Glutamatergic neuron (in vitro differentiated cells): ENCODE measurements around the gene HSD11B1L. TPM values are rescaled to one million over a fixed set of nuclear protein-coding genes. Genes with fewer than 3 reads are reported as not detected.
A peak's percentile ranks its signal among the peaks of the same experiment; 100 is the strongest.
"Not testable (repeated sequence)": the region's sequence is repeated elsewhere in the genome, so short reads cannot be mapped to it uniquely, and the experiment has no call there.

Source experiments
- DNase-seq: peaks from one replicate; pipeline ENCODE4 v3.0.0; 2022
- H3K27ac Mint-ChIP-seq: one replicate; pipeline ENCODE4 v1.8.0; 2020; ENCODE audit warnings: mild to moderate bottlenecking, mixed read lengths, inconsistent platforms; ENCODE audit not compliant: unreplicated experiment
- H3K27me3 Mint-ChIP-seq: one replicate; pipeline ENCODE4 v1.8.0; 2020; ENCODE audit warnings: mild to moderate bottlenecking, moderate library complexity, mixed read lengths, inconsistent platforms; ENCODE audit not compliant: unreplicated experiment
- H3K36me3 Mint-ChIP-seq: one replicate; pipeline ENCODE4 v1.8.0; 2020; ENCODE audit warnings: mild to moderate bottlenecking, mixed read lengths, inconsistent platforms; ENCODE audit not compliant: unreplicated experiment
- H3K4me1 Mint-ChIP-seq: one replicate; pipeline ENCODE4 v1.8.0; 2020; ENCODE audit warnings: mild to moderate bottlenecking, low read depth, mixed read lengths, inconsistent platforms; ENCODE audit not compliant: unreplicated experiment
- H3K4me3 Mint-ChIP-seq: one replicate; pipeline ENCODE4 v1.8.0; 2020; ENCODE audit warnings: mild to moderate bottlenecking, mixed read lengths, inconsistent platforms; ENCODE audit not compliant: unreplicated experiment
- H3K9me3 Mint-ChIP-seq: one replicate; pipeline ENCODE4 v1.8.0; 2020; ENCODE audit warnings: mild to moderate bottlenecking, moderate library complexity, mixed read lengths, inconsistent platforms; ENCODE audit not compliant: unreplicated experiment
- CTCF ChIP-seq: fragments of 200-600 bp; sonication (generic); IDR thresholded peaks from one replicate; pipeline ENCODE4 v1.5.0; 2021; ENCODE audit not compliant: partially characterized antibody, unreplicated experiment
- total RNA-seq: library from RNA; stranded (reverse); fragmentation: NEBNext Ultra II Directional; extraction: Animal tissue kit (Norgen Biotek cat#: 25700); gene quantifications from one replicate; pipeline ENCODE4 v1.2.1, GENCODE V29; 2021; ENCODE audit not compliant: unreplicated experiment

Gene HSD11B1L
- total RNA-seq, 1 donor from 2014 or later: 64.4 TPM

GRCh38 chr19:5684694-5685430 is 4.0 kb downstream of the HSD11B1L start:
- H3K4me3 Mint-ChIP-seq: no peak overlapping the region
- no peak for TF ChIP-seq CTCF
- H3K4me1 Mint-ChIP-seq: peaks cover 7% of the 10 kb centered on the region
- peaks cover 21% of the 10 kb centered on the region for H3K27me3 Mint-ChIP-seq
- no peak overlapping the region for H3K27ac Mint-ChIP-seq
- peaks cover 5% of the 10 kb centered on the region for H3K36me3 Mint-ChIP-seq
- peaks cover 18% of the 10 kb centered on the region for H3K9me3 Mint-ChIP-seq
- DNase-seq: no peak

GRCh38 chr19:5686326-5686646 is 5.5 kb downstream of the HSD11B1L start:
- Mint-ChIP-seq H3K36me3 (peaks cover 4% of the 10 kb centered on the region), H3K4me3 (peak overlapping the region; percentile 78), H3K27me3 (peaks cover 24% of the 10 kb centered on the region), H3K27ac (no peak overlapping the region), H3K4me1 (peaks cover 6% of the 10 kb centered on the region), H3K9me3 (peaks cover 23% of the 10 kb centered on the region)
- no peak for DNase-seq
- no peak for TF ChIP-seq CTCF

GRCh38 chr19:5686647-5687359 is 6.0 kb downstream of the HSD11B1L start:
- peak; percentile 87 for TF ChIP-seq CTCF
- H3K4me3 Mint-ChIP-seq: peak overlapping the region; percentile 78
- peak; percentile 100 for DNase-seq
- H3K9me3 Mint-ChIP-seq: peaks cover 18% of the 10 kb centered on the region
- peaks cover 19% of the 10 kb centered on the region for H3K27me3 Mint-ChIP-seq
- H3K27ac Mint-ChIP-seq: no peak overlapping the region
- H3K4me1 Mint-ChIP-seq: peaks cover 3% of the 10 kb centered on the region
- no peaks in the 10 kb centered on the region for H3K36me3 Mint-ChIP-seq

- H3K36me3 Mint-ChIP-seq: no peaks in the 10 kb centered on the region
- peaks cover 3% of the 10 kb centered on the region for H3K4me1 Mint-ChIP-seq
- TF ChIP-seq CTCF: peak; percentile 62
- no peak for DNase-seq
- H3K27ac Mint-ChIP-seq: no peak overlapping the region
- peaks cover 18% of the 10 kb centered on the region for H3K27me3 Mint-ChIP-seq
- H3K4me3 Mint-ChIP-seq: no peak overlapping the region
- H3K9me3 Mint-ChIP-seq: peaks cover 20% of the 10 kb centered on the region
These were observed 6.8 kb downstream of the HSD11B1L start for GRCh38 chr19:5687360-5688198.

- H3K4me1 Mint-ChIP-seq, H3K27ac Mint-ChIP-seq, DNase-seq, H3K36me3 Mint-ChIP-seq: not testable (repeated sequence)
- H3K27me3 Mint-ChIP-seq: peaks cover 18% of the 10 kb centered on the region
- H3K9me3 Mint-ChIP-seq: peaks cover 20% of the 10 kb centered on the region
- H3K4me3 Mint-ChIP-seq: peak overlapping the region; percentile 49
These were observed 7.5 kb downstream of the HSD11B1L start for GRCh38 chr19:5688262-5688881.
